Pulmonary artery endothelial cell (primary cell): ENCODE data around the gene DNASE1L2. TPM values are rescaled to one million over a fixed set of nuclear protein-coding genes. Genes with fewer than 3 reads are reported as not detected.

Experiments used
- DNase-seq: peaks from one replicate; pipeline ENCODE4 v3.0.0-alpha.2; 2011; ENCODE audit warnings: low read depth, low spot score
- total RNA-seq: library from RNA; depleted of rRNA; stranded (reverse); fragments of >200 nt; gene quantifications from 2 replicates; pipeline ENCODE4 v1.2.3, GENCODE V29; 2014

Gene DNASE1L2
- total RNA-seq, 1 donor from 2014 or later, result 0.26 TPM

DNA sequence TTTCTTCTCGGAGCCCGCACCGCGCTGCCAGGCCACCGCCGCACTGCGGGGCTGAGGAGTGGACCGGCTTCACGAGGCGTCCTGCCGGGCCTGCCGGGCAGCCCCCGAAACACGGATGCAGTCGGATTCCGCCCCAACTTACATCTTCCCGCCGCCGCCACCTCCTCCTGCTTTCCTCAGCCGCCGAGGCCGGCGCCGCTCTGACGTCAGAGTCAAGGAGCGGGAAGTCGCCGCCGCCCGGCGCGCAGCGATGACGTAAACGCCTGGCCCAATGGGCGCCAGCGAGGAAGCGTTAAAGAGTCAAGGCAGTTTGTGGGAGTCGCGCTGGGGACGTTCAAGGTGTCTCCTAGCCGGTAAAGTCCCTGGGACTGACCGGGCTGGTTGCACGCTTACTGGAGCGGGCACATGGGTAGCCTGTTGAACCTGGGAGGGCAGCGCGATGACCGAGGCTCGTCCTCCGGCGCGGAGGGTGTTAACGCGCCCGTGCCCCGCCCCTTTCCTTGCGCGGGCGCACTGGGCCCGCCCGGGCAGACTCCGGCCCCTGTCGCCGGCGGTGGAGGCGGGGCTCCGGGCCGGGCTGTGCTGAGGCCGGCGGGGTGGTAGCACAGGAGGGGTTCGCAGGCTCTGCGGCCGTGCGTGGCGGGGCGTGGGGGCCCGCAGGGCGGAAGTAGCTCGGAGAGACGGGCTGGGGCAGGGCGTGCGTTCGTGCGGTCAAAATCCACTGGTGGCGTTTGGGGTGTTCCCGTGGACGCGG lies 31.8 kb downstream of the DNASE1L2 start, which contains the start of gene RNPS1:
TSS of gene RNPS1 (minus strand) at position 214 of the 754 bp plus-strand sequence. CDS start 3,483 bp downstream, outside the sequence.
- peak; percentile 73 for DNase-seq

DNA sequence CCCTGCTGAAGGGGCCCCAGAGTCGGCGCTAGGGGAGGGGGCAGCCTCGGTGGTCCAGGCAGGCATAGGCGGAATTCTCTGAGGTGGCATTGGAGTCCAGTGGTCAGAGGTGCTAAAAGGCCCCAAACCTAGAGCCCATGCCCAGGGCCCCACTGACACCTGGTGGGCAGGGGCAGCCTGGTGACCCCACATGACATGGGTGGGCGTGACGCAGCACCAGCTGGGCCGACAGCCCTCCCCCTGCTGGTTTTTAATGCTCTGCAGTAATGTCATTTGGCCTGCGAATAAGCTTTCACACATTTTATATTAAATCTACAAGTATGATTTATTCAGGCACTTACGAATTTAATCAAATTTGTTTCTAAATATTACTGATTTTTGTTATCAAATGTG lies 33.8 kb downstream of the DNASE1L2 start:
- DNase-seq, result no peak

DNA sequence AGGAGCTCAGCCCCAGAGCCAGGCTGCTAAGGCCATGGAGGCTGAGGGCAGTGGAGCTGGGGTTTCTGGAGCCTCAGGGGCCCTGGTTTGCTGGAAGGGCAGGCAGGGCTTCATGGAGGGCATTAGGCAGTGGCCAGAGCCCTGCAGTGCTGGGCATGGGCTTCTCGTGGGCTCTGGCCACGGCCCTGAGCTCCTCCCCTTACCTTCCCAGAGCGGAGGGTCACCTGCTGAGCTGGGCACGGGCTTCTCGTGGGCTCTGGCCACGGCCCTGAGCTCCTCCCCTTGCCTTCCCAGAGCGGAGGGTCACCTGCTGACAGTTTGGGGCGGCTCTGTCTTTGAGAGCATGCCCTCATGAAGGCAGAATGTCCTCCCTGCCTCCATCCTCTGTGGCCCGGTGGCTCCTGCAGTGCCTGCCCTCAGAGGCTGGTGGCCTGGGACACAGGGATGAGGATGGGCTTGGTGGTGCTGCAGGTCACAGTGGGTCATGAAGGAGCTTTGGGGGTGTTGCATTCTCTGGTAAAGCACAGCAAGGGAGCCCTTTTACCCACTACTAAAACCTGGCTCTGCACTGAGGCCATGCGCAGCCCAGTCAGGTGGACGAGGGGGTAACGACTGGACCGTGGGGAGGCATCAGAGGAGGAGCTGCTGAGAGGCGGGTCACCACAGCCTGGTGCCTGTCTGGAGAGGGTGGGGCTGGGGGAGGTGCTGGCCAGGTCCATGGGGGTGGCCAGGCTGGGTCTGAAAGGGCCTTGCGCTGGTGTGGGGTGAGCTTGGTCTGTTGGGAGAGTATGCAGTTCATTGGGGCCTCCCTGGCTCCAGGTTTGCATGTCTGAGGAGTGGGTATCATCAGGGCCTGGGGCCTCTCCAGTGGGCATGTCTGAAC lies 34.6 kb downstream of the DNASE1L2 start:
- DNase-seq, result no peak

DNA sequence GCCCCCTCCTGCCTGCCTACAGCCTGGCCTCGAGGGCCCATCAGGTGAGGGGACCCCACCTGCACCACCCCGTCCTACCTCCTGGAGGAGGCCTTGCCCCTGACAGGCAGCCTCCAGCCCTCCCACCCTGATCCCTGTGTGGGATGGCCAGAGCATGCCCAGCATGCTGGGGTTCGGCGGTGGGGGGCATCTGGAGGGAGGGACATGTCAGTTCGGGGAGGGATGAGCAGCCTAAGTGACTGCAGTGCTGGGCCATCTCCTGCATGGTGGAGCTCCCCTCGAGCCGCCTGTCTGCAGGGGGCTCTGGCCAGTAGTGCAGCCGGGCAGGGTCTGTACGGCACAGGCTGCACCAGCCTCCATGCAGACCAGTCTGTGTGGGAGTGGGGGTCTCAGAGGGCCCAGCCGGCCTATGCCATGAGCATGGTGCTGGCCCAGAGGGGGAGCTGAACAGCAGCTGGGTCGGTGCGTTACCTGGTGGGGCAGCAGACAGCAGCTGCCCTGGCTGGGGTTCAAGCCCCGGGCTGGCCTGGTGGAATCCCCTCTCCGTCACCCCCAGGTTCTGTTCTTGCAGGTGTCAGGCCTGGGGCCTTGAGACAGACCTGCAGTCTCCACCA lies 35.7 kb downstream of the DNASE1L2 start:
- no peak for DNase-seq

DNA sequence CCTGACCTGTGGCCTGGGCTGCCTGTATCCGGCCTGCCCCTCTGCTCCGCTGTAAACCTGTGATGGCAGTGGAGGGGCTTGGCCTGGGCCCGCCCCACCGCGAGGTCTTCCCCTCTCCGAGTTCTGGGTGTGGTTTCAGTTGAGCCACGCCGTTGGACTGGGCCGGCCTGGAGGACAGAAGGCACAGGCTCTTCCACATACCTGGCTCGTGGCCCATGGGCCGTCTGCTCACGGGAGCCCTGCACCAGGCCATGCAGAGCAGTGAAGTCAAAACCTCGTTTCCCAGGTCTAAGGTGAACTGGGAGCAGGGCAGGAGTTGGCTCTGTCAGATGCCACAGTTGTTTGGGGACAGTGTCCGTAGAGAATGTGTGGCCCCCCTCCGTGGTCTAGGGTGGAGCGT lies 37.2 kb downstream of the DNASE1L2 start:
- DNase-seq, result no peak

DNA sequence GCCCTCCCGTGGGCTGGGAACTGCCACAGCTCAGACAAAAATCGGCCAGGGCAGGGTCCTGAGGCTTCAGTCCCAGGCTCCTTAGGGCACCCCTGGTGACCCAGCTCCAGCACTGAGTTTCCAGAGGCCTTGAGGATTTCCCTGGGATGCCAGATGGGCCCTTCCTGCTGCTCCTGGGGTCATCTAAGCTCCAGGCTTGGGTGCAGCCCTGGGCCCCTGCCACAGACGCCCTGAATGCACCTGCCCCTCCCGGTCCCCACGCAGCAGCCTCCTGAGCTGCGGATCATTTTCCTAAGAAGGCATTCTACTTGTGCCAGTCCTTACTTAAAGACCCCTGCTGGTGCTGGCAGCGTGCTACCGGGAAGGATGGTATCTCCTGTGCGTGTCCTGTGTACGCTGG lies 37.7 kb downstream of the DNASE1L2 start:
- no peak for DNase-seq

DNA sequence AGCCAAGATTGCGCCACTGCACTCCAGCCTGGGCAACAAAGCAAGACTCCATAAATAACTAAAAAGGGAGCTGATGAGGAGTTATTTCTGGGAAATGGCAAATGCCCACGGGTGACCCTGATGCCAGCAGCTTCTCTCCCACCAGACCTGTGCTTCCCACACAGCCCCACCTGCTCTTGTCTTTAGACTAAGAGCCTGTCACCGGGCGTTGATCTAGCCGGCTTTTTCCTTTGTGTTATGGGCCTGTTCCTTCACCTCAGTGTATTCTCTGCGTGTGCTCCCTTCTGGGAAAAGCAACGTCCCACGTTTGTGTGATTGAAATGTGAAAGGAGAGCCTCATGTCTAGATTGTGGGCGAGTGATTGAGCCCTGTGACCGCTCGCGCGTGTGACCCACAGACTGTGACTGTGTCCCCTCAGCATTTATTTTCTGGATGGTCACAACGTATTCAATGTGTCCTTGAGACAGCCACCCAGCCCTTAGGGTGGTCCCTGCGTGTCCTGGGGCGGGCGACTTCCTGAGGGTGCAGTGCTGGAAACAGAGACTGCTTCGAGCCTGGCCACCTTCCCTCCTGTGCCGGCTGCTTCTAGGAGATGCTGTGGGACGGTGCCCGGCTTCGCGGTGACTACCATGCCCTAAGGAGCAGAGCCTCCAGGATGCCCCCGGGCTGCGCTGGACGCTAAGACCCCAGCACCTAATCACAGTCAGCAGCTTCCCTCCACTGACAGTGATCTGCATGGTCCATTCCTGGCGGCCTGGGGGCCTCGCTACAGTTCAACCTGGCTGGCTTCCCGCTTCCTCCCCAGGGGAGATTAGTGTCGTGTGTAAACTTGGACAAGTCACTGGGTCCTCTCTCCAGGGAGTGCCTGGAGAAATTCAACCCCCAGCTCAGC lies 39.5 kb downstream of the DNASE1L2 start:
- no peak for DNase-seq

DNA sequence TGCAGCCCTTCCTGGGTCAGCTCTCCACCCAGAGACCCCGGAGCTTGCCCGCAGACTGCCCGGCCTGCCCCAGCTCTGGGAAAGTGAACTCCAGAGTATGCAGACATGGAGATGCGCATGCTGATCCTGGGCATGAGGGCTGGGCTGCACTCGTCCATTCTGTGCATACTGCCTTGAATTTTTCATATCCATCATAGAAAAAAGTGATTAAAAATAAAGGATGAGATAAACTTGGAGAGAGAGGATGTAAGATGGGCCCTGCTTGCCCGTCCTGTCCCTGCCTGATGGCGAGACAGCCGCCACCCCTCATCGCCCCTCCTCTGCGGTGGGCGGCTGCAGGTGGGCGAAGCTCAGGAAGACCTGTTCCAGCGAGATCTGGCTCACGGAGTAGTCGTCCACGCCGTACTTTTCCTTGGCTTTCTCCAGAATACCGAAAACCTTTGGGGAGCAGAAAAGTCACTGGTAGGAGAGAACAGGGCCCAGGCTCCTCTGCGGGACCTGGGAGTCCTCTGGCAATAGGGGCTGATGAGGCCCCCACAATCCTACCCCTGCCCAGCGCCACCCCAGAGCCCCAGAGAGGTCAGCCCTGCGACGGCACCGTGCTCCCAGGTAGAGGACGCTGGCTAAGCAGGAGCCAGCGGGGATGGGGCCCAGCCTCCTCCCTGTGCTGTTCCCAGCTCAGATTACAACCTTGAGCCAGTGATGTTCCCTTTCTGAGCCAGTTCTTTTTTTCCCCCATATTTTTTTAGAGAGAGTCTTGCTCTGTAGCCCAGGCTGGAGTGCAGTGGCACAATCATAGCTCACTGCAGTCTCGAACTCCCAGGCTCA lies 40.3 kb downstream of the DNASE1L2 start:
- DNase-seq, result no peak

DNA sequence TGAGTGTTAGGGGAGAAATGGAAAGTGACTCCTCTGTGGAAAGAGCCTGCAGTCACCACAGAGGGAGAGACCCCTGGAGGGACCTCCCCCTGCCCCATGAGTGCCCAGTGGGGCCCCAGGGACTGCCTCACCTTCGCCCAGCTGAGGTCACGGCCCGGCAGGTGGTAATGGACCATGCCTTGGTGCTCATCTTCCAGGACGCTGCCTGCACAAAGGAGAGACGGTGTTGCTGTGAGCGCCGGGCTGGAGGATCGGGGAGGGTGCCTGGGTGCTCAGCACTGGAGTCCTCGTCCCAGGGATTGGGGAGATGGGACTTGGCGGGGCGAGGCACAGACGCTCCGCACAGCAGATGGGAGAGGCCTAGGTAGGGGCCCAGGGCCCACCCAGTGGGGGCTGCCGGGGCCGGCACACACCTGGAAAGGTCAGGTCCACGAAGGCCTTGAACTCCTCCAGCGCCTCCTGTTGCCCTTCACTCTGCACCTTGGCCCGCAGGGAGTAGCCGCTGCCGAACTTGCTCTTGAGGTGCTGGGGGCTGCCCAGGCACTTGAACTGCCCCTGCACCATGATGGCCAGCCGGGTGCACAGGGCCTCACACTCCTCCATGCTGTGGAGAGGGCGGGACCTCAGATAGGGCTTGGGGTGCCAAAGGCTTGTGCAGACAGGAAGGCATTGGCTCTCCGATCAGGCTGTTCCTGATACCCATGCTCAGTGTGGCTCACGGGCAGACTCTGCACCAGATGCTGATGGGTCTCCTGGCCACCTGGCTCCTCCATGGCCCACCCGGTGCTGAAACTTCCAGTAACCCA lies 41.4 kb downstream of the DNASE1L2 start:
- DNase-seq, result no peak

DNA sequence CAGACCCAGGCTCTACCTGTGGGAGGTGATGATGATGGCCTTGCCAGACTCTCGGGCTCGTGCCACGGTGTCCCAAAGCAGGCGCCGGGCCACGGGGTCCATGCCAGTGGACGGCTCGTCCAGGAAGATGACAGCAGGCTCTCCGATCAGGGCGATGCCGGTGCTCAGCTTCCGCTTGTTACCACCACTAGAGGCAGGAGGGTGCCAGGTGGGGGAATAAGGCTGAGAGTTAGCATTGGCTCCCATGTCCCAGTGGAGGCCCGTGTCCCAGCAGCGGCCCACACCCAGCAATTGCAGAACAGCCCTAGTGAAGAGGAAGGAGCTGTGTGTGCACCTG lies 42.0 kb downstream of the DNASE1L2 start:
- DNase-seq, result no peak

DNA sequence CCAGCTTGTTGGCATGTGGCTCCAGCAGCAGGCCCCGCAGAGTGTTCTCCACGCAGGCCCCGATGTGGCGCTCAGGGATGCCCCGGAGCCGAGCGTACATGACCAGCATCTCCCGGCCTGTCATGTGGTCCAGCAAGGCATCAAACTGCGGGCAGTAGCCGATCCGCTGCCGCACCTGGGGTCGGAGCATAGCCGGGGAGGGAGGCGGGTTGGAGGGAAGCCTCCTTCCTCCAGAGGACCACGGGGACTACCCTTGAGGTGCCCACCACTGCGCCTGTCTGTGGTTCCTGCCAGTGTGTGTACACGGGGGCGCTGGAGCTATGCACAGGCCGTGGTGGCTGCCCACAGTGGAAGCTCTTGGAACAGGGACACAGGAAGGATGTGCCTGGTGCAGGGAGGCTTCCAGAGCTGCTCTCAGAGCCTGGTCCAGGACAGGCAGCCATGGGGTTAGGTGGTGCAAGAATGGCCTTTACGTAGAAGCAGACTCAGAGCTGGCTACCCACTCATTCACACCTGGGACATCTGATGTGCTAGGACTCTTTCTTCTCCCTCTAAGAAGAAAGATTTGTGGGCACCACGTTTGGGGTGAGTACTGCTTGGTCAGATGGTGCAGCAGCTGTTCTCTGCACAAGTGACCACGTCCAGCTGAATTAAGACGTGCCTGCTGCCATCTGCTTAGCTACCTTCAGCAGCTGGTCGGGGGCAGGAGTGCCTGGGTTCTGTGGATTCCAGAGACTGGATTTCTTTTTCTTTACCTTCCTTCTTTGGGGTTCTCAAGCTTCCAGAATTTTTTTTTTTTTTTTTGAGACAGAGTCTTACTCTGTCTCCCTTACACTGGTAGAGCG lies 42.9 kb downstream of the DNASE1L2 start:
- DNase-seq, result no peak

DNA sequence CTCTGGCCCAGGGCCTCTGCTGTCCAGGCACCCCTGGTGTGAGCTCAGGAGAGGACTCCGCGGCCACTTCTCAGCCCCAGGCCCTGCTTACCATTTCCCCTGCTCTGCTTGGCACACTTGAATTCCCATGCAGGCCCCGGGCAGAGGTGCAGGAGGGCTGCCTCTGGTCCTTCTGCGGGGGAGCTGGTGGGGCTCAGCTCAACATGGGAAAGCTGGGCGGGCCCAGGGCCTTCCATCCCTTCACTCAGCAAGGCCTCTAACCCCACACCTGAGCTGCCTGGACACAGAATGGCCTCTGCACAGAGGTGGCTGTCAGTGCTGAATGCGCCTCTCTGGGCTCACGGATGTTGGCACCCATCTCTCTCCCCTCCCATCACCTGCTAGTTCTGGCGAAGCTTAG lies 44.2 kb downstream of the DNASE1L2 start:
- no peak for DNase-seq

DNA sequence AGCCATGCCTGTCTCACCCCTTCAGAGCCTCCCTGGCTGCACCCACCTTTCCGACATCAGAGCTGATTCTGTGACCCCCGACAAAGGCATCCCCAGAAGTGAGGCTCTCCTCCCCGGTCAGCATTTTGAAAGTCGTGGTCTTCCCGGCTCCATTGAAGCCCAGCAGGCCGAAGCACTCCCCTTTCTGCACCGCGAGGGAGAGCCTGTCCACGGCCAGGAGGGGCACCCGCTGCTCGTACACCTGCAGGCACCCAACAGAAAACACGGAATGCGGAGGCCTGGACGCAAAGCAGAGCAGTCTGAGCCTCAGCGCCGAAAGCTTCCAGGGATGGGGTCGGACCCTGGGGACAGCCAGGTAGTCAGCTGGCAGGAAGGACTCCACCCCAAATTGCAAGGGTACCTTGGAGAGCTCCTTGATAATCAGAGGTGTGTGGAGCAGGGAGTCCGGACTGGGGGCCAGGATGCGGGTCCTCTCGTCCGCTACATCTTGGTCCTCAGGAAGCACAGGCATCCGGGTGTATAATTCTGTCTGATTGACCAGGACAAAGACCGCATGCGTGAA lies 44.8 kb downstream of the DNASE1L2 start:
- DNase-seq, result no peak

DNA sequence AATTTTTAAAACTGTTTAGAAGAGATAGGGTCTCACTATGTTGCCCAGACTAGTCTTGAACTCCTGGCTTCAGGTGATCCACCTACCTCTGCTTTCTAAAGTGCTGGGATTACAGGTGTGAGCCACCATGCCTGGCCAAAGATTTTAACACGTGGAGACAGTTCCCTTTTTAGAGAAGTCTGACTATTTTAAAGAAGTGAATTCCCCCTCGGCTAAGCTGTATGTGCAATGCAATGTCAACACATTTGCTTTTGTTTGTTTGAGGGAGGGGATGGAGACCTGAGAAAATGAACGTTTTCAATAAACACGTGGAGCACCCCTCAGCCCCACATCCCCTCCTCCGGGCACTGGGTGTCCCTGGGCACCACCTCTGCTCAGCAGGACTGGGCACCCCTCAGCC lies 46.0 kb downstream of the DNASE1L2 start:
- no peak for DNase-seq

DNA sequence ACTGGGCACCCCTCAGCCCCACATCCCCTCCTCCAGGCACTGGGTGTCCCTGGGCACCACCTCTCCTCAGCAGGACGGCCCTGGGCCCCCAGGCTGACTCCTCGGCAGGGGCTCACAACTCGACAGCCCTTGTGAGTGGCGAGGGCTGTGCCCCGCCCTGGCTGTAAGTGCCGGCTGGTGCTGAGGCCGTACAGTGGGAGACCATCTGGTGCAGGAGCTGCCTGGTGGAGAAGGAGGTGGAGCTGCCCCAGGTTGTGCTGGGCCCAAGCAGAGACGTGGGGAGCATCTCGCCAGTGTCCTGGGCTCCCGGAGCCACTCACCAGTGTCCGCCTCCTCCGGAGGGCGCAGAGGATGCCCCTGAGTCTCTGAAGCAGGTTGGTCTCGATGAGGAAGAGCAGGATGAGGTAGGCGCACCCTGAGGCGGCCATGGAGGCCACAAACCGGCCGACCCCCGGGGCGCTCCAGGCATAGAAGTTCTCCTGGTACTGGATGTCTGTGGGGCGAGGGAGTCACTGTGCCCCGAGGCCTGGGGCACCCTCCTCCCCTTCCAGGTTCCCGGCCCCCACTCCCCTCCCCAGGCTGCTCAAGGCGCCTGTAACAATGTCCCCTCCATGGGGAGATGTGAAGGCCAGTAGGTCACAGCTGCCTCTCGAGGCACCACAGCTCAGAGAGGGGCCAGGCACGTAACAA lies 46.8 kb downstream of the DNASE1L2 start:
- no peak for DNase-seq

DNA sequence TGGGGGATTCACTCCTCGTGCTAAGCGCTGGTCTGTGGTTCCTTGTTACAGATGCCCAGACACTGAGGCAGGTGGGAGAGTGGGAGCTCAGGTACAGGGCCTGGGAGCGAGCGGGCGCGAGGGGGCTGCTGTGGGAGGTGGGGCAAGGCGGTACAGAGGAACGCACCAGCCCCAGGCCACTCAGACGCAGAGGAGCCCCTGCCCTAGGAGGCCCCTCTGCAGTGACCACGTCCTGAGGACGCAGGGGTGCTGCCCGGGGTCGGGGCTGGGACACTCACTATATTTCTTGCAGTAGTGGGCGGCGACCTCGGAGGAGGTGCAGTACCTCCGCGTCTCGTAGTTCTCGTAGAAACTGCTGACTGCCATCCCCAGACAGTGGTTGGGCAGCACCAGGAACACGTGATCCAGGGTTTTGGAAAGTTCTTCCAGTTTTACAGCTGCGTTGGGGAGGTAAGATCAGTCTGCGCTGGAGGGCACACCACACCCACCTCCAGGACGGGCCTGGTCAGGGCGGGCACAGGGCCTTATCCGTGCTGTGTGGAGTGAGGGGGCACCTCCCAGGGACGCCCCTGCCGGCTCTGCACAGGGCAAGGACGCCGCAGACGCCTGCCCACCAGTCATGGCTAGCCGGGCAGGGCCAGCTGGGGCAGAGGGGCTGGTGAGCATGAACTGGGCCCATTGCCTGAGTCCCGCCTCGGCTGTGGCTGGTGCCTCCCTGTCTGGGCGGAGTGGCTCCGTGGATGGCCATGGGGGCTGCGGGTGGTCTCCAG lies 47.9 kb downstream of the DNASE1L2 start:
- DNase-seq, result no peak
